COLO829 (cell line): ENCODE data around the gene STYXL2.

Experiments
- DNase-seq: peaks from one replicate; pipeline ENCODE4 v3.0.0; 2012; ENCODE audit warnings: low spot score

STYXL2 gene

DNA sequence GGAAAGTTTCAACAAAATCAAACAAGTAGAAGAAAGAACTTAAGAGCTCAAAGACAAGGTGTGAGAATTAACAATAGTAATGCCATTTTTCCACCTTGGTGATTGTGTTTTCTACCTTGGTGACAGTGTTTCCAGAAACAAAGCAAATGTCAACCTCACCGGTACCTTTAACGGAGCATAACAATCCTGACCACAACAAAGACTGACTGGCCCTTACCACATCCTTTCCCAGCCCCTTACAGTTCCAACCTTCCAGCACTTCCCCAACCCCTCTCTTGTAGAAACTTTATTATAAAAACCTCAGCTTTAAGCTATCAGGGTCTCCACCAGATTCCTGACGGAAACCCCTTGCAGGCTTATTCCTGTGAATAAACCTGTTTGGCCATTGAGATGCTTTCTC, 16.7 kb downstream of the STYXL2 start:
- DNase-seq: no peak

DNA sequence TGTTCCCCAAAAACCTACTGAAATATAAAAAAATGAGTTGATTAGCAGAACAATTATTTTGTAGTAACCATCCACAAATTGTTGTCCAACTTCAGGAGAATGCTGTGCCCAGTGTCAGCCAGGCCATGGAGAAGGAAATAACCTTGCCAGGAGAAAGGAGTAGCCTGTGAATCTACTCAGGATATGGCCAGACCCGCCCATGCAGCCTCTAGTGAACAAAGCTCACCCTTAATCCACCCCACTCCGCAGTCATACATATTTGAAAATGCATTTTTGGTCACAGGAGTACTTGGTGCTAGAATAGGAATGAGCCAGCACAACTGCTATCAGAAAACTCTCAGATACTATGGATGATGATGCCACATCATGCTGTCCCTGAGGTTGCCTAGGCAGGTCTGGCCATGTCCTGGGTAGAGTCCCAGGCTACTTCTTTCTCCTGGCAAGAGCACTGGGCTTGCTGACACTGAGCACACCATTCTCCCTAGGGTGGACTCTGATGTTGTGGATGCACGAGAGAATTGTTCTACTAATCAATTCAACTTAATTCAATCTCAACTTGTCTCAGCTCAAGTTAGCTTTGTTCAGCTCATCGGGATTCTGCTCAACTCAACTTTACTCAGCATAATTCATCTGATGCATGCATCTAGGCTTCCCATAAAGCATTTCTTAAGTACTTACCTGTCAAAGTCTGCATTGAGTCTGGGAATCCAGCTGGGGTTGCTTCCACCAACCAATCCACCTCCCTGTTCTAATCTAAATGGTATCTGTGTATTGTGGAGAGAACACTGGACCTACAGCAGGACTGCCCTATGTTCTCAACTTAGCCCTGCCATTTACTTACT, 18.2 kb downstream of the STYXL2 start:
- DNase-seq: no peak

DNA sequence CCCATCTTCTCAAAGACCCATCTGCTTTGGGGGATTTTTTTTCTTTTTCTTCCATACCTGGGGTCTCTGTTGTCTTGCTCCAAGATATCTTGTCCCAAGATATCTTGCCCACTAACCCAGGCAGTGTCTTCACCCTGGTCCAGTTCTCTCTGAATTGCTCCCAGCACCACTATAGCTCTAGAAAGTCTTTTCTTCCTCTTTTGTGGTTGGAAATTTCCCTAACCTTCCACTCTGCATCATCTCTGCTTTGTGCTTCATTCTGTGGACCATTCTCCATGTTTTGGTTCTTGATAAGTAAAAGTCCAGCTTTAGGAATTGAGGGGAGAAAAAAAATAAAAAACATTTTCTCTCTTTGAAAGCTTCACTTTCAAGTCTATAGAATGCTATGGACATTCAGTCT, 20.9 kb downstream of the STYXL2 start:
- DNase-seq: no peak

DNA sequence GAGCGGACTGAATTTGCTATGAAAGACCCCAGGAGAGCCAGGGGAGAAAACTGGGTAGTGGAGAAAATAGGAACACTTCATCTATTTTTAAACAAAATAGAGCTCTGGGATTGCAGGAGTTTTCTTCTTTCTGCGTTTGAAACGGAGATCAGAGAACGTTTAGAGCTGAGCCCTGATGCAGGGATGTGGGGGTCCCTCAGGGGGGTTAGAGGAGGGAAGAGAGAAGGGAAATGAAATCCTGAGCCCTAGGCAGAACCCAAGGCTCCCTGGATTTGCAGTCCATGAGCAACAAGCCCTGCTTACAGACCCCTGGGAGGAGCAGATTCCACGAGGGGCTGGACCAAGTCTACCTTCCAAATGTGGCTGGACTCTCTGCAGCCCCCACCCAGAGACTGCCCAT, 21.8 kb downstream of the STYXL2 start:
- DNase-seq: no peak

DNA sequence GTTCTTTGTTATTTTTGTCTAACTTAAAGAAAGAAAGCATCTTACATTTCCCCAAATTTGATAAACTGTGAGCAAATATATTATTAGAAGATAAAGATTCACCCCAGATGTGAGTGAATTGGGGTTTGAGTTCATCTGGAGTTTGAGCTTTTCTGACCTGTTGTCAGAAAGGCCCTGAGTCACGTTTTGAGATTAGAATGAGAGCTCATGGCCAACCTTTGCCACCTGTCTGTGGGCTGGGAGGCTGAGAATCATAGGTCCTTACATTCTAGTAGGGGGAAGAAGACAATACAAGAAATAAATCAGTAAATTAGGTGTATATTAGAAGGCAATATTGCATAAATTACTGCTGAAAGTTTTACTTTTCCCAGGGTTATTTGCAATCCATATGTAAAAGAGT, 22.3 kb downstream of the STYXL2 start:
- no peak for DNase-seq

DNA sequence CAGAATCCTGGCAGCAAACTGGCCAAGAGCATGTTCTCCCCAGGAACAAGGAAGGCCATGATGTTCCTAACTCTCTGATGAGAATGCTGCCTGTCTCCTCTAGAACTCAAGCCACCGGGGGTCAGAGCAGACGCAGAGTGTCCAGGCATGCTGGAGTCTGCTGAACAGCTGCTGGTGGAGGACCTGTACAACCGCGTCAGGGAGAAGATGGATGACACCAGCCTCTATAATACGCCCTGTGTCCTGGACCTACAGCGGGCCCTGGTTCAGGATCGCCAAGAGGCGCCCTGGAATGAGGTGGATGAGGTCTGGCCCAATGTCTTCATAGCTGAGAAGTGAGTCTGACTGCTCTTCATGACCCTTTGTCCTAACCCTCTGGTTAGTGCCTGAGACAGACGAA, 23.4 kb downstream of the STYXL2 start:
- no peak for DNase-seq

DNA sequence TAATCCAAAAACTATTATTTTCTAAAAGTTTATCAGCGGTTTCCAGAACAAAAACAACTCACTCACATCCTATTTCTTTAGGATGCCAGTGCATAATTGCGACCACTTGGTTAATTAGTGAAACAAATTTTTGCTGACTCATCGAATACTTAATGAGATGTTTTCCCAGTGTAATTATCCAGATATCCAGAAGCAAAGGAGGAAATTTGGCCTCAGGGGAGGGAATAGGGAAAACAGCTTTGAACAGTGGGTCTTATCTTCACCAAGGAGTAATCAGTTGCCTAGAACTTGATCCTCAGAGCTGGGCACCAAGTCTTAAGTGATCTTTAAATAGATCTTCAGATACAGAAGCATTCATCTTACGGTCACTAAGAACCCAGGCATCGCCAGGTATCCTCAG, 24.3 kb downstream of the STYXL2 start:
- no peak for DNase-seq

DNA sequence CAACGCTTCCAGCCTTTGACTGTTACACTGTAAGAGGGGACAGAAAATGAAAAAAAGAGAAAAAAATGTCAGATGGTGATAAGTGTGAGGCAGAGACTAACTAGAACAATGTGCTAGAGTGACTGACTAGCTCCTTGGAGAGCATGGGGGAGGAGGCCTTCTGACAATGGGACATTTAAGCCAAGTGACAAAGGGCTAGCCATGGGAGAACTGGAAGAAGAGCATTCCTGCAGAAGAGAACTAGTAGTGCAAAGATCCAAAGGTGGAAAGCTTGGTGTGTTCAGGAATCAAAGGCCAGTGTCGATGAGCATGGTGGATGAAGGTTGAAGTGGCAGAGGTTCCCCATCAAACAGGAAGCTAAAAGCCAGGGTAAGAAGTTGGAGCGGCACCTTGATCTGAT, 25.8 kb downstream of the STYXL2 start:
- DNase-seq: no peak

DNA sequence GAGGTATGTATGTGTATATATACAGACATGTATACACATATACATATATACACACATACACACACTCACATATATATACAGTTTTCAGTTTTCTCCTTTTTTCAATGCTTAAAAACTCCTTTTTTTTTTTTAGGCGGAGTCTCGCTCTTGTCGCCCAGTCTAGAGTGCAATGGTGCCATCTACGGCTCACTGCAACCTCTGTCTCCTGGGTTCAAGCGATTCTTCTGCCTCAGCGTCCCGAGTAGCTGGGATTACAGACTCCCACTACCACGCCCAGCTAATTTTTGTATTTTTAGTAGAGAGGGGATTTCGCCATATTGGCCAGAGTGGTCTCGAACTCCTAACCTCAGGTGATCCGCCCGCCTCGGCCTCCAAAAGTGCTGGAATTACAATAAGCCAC, 27.0 kb downstream of the STYXL2 start:
- no peak for DNase-seq

DNA sequence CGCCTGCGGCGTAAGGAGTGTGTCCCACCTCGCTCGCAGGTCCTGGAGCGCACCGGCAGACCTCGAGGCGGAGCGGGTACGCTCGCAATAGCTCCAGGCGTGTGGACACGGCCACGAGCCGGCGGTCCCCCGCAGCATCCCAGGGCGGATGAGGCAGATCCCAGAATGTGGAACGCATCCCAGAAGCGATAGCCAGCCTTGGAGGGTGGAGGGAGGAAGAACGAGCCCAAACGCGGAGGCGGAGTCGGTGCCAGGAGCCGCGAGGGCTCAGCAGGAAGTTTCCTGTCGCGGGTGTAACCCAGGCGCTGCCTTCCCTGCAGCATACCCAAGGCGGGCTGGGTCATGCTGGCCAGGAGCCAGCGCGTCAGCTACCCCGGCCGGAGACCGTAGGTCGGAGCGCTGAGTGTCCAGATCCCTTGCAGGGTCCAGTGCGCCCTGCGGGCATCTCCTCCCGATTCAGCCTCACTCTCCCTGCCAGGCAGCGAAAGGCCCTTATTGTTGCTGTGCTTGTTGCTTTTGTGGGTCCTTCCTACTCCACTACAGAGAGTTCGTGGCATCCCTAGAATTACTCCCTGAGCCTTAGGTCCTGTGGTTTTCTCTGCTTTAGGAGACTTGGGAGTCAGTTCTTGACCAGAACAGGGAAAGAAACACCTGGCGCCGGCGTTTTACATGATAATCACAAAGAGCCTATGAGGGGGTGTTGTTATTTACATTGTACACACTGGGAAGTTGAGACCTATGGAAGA, 27.7 kb downstream of the STYXL2 start:
- peak; percentile 36 for DNase-seq

DNA sequence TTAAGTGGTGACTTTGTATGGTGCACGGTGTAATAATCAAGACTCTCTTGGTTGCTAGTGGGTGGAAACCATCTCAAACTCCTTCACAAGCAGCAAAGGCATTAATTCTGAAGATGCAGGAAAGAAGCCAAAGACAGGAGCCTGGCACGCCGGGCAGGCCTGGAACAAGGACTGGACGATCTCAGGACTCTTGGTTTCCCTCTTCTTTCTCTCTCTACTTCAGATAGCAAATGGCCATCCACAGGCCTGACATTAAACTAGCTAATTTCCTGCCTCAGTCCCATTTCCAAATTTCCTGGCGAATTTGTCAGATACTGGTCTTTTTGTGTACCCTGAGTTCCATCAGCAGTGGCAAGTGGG, 28.2 kb downstream of the STYXL2 start:
- DNase-seq: no peak

DNA sequence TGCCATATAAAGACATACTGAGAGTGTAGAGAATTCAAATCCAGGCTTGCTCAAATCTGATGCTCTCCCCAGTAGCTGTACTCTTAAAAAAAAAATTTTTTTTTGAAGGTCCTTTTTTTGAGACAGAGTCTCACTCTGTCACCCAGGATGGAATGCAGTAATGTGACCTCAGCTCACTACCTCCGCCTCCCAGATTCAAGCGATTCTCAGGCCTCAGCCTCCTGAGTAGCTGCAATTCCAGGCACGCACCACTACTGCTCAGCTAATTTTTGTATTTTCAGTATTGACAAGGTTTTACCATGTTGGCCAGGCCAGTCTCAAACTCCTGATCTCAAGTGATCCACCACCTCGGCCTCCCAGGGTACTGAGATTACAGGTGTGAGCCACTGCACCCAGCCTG, 28.7 kb downstream of the STYXL2 start:
- no peak for DNase-seq

DNA sequence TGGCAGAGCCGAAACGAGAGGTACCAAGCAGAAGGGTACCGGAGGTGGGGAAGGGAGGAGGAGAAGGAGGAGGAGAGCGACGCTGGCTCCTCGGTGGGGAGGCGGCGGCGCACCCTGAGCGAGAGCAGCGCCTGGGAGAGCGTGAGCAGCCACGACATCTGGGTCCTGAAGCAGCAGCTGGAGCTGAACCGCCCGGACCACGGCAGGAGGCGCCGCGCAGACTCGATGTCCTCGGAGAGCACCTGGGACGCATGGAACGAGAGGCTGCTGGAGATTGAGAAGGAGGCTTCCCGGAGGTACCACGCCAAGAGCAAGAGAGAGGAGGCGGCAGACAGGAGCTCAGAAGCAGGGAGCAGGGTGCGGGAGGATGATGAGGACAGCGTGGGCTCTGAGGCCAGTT, 32.4 kb downstream of the STYXL2 start:
- DNase-seq: no peak

DNA sequence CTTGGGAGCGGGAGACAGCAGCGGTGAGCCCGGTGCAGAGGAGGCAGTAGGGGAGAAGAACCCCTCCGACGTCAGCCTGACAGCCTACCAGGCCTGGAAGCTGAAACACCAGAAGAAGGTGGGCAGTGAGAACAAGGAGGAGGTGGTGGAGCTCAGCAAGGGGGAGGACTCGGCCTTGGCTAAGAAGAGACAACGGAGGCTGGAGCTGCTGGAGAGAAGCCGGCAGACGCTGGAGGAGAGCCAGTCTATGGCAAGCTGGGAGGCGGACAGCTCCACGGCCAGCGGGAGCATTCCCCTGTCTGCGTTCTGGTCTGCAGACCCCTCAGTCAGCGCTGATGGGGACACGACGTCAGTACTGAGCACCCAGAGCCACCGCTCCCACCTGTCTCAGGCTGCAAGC, 32.9 kb downstream of the STYXL2 start:
- no peak for DNase-seq

DNA sequence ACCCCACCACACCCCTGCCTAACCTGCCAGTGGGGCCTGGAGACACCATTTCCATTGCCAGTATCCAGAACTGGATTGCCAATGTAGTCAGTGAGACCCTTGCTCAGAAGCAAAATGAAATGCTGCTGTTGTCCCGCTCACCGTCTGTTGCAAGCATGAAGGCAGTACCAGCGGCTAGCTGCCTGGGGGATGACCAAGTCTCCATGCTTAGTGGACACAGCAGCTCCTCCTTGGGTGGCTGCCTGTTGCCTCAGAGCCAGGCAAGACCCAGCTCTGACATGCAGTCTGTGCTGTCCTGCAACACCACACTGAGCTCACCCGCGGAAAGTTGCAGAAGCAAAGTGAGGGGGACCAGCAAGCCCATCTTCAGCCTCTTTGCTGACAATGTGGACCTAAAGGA, 33.4 kb downstream of the STYXL2 start:
- DNase-seq: no peak

DNA sequence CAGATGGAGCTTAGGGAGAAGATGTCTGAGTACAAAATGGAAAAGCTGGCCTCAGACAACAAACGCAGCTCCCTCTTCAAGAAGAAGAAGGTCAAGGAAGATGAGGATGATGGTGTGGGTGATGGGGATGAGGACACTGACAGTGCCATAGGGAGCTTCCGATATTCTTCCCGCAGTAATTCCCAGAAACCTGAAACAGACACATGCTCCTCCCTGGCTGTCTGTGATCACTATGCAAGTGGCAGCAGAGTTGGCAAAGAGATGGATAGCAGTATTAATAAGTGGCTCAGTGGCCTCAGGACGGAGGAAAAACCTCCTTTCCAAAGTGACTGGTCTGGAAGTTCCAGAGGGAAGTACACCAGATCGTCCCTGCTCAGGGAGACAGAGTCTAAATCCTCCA, 33.8 kb downstream of the STYXL2 start:
- no peak for DNase-seq

DNA sequence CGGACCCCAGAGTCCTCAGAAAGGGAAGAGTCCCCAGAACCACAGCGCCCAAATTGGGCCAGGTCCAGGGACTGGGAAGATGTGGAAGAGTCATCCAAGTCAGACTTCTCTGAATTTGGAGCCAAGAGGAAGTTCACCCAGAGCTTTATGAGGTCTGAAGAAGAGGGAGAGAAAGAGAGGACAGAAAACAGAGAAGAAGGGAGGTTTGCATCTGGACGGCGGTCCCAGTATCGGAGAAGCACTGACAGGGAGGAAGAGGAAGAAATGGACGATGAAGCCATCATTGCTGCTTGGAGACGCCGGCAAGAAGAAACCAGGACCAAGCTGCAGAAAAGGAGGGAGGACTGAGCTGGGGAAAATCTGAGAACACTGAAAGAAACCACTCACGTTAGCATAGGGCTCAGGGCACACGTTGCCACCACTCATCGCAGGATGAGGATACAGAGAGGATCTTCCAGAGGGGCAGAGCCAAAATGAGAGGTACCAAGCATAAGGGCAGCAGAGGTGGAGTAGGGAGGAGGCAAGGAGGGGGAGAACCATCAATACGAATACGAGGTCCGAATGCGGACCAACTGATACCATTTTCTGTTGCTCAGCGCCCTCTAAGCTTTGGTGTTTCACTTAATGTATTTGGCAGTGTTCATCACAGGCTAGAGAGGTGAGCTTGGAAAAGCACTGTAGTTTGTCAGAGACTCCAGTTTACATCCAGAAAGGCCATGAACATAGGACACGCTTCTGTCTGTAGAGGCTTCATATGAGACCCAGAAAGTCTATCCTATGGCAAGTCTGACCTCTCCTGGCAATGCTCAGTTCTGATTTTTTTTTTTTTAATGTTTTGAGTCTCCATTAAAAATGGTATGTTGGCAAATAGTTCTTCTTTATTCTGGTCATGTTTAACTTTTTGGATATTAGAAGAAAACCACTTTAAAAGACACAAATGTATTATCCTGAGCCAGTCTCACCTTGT, 34.7 kb downstream of the STYXL2 start:
- DNase-seq: no peak

DNA sequence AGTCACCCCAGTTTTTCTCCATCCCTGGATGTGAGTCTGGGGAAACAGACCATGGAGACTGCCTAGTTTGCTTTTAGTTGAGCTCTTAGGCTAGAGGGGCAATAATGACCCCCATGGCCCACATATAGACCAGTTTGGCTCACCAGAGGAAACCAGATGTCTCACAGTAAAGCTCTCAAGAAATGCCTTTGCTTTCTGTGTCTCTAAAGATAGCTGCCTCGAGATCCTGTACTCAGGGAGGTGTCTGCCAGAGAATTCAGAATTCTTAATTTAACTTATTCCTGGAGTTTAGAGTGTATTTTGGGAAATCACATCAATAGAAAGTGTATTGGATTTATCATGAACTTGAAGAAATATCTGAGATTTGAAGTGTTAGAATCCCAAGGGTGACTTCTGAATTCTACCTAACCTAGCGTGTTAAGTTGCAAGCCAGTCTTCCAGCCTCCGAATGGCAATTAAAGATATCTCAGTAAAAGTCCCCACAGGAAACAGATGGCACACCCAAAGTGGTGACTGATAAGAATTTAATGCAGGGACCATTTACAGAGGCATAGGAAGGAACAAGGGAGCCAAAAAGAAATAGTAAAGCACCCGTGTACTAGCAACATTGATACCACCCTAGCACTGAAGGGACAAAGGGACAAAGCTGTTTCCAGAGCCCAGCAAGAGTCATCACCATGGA, 37.1 kb downstream of the STYXL2 start:
- no peak for DNase-seq

DNA sequence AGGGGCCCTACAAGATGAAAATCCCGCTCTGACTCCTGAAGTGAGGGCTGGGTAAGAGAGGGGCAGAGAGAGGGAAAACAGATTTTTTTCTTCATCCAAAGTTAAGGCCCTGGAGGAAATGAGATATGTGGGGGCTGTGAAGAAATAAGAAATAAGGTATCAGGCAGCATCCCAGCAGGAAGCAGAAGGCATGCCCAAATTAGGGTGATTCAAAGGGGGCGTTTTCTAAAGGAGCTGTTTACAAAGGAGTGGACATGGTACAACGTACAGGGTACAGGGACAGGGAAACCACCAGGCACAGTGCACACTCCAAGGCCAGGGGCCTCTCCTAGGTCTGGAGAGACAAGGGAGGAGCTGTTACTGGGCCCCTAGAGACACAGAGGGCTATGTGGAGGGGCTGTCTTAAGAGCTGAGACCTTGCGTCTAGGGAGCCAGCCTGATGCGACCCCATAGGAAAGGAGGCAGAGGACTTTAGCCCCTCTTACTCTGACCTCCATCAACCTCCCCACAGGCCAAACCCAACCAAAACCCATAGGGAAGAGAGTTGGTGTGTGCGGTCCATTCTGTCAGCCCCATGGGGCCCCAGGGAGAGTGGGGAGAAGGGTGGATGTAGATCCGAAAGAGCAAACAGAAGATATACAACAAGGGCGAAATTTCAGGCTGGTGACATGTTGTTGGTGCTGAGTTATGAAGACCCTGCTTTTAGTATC, 38.6 kb downstream of the STYXL2 start:
- no peak for DNase-seq

DNA sequence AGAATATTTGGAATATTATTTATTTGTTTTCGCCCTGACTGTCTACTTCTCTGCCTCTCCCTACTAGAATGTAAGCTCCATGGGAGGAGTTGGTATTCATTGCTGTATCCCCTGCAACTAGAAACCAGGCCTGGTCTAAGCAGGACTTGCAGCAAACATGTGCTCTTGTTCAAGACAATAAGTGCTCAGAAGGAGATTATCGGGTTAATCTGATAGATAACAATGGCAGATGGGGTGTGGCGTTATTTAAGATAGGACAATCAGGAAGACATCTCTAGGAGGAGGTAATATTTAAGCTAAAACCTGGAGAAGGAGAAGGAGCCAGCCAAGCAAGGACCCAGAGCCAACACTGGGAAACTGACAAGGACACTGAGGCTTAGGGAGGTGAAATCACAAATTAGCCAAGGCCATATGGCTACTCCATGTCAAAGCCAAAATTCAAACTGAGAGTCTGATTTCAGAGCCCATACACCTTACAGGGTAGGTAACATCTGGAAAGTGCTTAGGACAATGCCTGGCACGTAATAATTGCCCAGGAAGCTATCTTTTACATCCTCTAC, 41.5 kb downstream of the STYXL2 start:
- DNase-seq: no peak

DNA sequence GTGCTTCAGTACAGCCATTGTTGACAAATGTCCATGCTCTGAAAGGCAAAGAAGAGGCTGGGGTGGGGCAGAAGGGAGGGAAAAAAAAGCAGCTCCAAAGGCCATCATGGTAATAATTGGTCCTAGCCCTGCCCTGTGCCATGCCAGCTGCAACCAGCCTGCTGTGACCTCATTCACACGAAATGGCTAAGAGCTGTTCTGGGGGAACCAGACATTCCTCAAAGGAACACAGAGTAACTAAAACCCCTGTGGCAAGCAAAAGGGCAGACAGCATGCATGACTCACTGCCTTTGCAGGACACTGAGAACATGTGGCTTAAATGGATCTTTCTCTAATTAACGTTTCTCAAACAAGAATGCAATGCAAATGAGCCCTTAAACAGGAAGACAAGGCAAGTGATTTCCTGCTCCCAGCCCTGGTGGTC, 42.3 kb downstream of the STYXL2 start:
- peak; percentile 94 for DNase-seq
